Measurements from ENCODE around the gene CIAO2A.
"Not testable (repeated sequence)": the region's sequence is repeated elsewhere in the genome, so short reads cannot be mapped to it uniquely, and the experiment has no call there.

The CIAO2A gene

DNA sequence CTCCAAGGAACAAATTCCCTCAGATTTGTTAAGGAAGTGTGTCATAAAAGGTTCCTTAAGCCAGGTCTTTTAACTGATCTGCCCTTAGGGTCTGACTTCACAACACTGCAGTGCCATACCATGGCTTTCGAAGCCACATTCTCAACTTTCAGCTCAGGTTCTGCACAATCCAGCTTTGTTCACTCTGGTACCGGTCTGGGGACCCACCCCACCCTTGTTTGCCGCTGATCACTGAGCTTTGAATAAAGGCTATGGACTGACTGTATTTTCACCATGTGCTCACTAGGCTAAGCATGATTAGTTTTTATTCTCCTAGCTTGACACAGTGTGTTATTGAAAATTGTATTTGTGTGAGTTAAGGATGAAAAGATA lies 18.0 kb upstream of the CIAO2A start:
- no peak for DNase-seq

DNA sequence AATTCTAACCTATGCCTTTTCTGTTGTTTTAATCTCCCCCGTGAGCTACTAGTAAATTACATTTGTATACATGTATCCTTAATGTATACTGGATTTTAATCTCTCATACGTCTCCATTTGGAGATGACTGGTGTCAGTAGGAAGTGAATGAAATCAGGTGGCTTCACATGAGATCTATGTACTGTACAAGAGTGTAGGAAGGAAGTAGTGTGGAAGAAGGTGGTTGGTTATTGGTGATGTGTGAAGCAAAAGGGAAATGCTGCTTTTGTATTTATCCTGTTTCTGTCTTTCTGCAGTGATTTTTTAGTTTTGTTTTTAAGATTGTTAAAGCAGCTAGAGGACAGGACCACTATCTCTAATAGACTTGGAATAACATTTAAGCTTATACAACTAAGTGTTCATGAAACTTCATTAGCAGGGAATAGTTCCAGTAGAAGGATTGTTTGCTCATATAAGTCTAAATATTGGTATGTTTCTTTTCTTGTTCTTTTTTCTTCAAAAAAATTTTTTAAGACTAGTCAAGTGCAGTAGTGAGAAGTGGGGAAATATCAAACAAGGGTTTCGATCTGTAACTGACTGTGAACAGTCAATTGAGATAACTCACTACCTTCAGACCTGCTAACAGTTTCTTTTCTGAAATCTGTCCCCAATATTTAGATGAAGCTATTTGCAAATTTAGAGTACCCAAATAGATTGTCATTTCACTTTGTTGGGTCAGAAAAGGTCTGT lies 17.5 kb upstream of the CIAO2A start:
- no peak for DNase-seq

DNA sequence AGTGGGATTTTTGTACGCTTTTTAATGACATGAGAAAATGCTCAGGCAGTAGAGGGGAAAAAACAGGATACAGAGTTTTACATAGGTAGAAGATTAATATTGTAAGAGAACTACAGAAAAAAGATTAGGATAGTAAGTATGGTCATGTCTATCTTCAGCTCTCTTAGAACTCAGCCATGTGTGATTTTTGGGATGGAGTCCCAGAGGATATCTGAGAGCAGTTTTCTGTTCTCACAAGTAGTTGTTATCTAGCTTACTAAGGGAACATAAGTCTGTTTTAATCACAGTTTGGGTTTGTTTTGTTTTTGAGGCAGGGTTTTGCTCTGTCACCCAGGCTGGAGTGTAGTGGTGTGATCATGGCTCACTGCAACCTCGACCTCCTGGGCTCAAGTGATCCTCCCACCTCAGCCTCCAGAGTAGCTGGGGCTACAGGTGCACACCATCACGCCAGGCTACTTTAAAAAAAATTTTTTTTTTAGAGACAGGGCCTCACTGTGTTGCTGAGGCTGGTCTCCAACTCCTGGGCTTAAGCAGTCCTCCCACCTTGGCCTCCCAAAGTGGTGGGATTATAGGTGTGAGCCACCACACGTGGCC lies 16.6 kb upstream of the CIAO2A start:
- not testable (repeated sequence) for DNase-seq

DNA sequence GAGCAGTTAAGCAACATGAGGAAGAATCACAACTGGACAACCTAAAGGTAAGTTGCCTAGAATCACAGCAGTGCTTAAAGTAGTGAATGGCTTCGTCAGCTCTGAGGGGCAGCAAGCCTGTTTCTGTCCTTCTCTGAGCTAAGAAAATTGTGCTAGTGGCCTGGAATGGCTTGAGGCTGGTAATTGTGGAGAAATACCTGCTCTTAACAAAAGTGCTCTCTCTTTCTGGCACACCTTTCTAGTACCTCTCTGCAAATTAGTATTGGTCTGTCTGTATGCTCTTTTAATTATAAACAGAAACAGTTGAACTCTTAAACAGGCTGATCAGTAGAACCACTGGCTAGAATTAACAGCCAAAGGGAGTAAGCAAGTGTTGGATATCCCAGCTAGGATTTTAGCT lies 13.7 kb upstream of the CIAO2A start:
- DNase-seq: no peak

DNA sequence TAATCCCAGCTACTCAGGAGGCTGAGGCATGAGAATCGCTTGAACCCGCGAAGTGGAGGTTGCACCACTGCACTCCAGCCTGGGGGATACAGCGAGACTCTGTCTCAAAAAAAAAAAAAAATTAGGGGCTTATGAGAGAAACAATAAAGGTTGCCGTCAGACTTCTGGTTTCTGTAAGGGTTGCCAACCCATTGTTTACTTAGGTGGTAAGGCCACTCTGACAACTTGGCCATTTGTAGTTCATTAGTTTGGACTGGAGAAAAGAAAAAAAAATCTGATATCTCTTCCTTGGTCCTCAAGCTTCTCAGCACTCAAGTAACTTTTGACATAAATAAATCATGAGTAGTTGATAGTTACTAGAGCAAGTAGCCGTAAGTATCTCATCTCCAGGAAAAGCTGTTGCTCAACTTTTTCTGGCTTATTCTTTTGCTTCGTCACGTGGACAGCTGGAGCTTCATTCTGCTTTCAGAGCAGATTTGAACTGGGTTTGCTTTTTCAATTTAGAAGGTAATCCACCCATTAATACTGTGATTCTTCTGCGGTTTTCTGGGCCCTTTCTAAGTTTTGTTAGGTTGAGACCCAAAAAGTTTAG lies 11.6 kb upstream of the CIAO2A start:
- DNase-seq: peak; percentile 25

DNA sequence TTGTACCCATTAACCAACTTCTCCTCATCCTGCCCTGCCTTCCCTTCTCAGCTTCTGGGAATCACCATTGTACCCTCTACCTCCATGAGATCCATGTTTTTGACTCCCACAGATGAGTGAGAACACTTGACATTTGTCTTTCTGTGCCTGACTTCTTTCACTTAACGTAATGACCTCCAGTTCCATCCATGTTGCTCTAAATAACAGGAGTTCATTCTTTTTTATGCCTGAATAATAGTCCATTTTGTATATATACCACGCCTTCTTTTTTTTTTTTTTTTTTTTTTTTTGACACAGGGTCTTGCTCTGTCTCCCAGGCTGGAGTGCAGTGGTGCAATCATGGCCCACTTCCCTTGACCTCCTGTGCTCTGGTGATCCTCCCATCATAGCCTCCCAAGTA lies 8.9 kb upstream of the CIAO2A start:
- no peak for DNase-seq

DNA sequence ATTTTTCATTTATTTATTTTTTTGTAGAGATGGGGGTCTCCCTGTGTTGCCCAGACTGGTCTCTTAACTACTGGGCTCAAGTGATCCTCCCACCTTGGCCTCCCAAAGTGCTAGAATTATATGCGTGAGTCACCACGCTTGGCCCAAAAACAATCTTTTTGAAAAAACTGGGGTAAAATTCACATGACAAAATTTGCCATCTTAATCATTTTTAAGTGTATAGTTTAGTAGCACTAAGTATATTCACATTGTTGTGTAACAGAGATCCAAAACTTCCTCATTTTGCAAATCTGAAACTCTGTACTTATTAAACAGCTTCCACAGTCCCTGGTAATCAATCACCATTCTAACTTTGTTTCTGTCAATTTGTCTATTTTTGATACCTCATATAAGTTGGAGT lies 7.3 kb upstream of the CIAO2A start:
- no peak for DNase-seq

DNA sequence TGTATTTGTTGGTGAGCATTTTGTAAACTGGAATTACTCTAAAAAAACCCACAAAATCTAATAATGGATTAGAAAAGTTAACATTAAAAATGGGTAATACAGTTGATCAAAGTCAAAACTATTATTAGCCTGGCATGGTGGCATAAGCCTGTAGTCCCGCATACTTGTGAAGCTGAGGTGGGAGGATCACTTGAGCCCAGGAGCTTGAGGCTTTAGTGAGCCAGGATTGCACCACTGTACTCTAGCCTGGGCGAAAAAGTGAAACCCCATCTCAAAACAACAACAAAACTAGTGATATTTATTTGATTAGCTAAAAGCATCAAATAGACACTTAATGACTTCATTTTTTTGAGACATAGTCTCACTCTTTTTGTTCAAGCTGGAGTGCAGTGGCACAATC lies 5.7 kb upstream of the CIAO2A start:
- DNase-seq: no peak

DNA sequence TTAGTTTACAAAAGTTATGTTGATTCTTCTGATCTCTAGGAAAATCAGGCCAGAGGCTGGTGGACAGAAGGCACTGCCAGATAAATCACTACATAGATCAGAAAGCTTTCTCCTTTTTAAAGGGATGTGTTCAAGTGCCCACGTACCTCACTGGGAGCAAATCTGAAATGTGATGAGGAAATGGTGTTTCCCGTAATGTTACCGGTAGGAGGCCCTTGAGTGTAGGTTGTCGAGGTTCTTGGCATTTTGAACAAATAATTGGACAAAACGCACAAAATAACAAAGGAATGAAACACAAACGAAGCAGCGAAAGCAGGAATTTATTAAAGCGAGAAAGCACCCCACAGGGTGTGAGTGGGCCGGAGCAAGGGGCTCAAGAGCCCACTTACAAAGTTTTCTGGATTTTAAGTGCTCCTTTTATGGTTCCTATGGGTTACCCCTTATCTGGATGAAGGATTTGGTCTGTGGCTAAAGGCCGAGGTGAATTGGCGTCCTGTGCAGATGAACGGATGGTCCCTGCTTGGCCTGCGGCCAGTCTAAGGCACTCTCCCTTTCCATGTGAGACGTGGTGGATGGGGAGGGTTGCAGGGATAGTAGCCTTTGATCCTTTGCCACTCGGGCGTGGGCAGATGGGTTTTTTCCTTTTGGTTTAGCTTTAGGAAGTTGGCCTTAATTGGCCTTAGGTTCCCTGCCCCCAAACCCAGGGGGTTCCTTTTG lies 3.2 kb upstream of the CIAO2A start:
- no peak for DNase-seq

DNA sequence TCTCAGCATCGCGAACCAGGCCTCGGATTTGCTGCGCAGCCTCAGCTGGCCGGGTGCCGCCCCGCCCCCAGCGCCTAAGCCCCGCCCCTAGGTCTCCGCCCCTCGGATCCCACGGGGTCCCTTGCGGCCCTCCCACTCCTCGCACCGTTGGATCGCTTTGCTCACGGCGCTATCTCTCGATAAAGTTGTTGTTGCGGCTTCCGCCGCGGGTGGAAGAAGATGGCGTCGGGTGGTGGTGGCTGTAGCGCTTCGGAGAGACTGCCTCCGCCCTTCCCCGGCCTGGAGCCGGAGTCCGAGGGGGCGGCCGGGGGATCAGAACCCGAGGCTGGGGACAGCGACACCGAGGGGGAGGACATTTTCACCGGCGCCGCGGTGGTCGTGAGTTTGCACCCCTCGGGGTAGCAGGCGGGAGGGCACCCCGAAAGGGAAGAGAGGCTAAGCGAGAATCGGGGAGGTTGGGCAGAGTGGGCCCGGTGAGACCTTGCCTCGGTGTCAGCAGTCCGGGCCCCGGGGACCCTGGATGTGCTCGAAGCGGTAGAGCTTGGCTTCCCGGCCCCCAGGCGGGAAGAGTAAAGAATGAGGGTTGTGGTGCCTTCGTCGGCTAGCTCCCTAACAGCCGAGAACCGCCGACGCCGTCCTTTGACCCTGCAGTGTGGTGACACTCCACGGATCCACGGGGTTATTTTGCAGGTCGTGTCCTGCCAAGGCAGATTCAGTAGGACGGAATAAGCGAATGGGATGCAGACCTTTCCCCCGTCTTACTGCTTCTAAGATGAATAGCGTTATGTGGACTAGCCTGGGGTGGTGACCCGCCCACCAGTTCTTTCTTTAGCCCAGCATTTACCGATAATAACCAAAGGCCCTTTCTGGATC lies 2.4 kb upstream of the CIAO2A start, which contains the start of gene SNX1:
Gene SNX1, plus strand, starts transcription at position 188 of the 873 bp plus-strand sequence. Its CDS starts 32 bp downstream, at position 220.
- peak; percentile 98 for DNase-seq

DNA sequence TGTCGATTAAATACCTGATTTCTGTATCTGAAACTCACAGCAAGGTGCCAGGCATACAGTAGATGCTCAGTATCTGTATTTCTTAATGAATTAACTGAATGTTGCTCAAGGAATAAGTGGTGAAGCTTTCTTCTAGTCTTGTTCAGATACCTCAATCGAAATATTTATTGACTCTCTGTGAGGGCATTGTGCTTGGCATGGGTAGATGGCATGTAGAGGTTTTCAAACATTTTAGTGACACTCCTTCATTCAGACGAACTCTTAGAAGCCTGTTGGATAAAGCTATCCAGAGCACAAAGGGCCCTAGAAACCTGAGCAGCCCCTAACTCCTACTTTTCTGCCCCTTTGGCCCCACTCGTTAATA lies 1.8 kb upstream of the CIAO2A start:
- no peak for DNase-seq

DNA sequence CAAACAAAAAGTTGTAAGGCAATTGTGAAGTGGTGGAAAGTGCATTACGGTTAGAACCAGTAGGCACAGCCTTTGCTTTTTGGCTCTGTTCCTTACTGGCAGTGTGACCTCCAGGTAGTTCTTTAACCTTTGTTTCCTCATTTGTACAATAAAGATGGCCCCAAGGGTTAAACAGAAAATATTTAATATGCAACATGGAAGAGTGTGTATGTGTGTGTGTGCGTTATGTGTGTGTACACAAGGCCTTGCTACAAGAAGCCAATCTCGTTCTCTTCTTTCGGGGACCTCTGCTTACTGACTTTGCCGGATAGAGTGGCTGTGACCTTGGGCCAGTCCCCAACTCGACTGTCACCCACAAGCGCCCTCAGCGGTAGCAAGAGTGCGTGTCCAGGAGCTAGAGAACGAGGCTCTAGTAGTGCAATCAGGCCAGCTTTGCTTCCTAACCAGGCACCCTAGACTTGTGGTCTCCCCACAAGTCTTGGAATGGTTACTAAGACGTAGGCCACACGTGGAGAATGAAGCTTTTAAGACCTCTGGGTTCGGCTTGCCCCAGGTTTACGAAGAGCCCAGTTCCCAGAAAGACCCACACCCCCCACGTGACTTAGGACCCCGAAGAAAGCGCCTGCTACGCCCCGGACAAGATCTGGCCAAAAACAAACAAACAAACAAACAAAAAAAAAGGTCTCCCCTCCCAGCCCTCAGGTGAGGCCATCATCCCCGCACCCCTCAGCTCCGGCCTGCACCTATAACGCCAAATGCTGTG lies 593 bp downstream of the CIAO2A start:
- DNase-seq: peak; percentile 37

DNA sequence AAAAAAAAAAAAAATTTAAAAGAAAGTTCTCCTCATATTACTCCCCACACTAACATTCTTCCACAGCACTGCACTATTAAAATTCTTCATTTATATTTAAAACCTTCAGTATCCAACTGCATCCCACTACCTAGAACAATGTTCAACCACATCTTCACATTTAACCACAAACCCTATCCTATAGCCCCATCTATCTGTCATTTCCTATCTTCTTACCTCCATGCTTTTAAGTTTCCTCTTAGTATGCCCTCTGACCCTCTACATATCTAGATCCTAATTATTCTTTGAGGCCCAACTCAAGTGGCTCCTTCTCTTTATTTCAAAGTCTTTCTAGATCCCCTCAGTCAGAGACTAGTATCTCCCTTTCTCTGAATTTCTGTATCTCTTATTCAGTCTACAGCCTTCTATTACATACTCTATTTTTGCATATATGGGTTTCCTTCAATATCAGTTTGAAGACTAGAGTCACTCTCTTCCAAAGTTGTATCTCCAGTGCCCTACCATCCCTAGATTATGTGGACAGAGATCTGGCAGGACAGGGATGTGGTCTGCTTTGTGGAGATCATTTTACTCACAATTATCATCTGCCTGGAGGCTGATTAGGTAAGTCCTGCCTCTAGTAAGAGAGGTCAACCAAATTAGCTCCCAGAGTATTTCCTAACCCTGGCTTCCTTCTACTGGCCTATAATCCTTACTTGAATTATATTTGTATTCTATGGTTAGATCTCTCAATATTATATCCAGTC lies 1.4 kb downstream of the CIAO2A start:
- no peak for DNase-seq

DNA sequence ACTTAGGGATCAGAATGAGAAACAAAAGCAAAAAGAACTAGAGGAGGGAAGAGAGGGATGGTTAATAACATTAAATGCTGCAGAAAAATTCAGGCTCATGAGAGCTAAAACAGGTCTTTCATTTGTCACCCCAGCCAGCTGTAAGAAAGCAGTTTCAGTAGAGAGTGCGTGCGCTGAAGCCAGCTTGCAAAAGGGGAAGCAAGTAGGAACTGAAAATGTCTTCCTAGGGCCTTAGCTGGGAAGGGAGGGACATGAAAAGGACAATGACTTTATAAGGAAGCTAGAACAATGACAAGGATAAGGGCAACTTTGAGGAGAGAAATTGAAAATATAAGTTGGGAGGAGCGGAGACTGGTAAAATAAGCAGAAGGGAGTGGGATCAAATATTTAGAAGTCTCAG lies 3.1 kb downstream of the CIAO2A start:
- peak; percentile 15 for DNase-seq

DNA sequence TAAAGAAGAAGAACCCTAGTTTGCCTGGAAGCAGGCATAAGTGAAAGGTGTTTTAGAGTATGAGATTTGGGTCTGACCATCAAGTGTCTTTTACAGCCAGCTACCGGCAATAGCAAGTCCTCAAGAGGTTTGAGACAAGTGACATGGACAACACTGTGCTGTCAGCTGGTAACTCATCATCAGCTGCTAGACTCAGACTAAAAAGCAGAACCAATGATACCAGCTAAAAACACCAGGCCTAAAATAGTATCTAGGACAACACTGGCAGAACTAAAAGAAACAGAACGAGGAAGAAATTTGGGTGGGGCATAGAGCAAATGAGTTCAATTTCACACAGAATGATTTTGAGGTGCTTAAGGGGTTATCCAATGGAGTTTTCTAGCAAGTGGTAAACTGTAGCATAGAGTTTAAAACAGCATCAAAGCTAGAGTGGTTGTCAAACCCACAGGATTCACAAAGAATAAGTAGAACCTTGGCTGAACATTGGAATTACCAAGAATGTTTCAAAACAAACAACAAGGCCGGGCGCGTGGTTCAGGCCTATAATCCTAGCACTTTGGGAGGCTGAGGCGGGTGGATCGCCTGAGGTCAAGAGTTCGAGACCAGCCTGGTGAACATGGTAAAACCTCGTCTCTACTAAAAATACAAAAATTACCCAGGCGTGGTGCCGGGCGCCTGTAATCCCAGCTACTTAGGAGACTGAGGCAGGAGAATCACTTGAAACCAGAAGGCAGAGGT lies 3.9 kb downstream of the CIAO2A start:
- no peak for DNase-seq

DNA sequence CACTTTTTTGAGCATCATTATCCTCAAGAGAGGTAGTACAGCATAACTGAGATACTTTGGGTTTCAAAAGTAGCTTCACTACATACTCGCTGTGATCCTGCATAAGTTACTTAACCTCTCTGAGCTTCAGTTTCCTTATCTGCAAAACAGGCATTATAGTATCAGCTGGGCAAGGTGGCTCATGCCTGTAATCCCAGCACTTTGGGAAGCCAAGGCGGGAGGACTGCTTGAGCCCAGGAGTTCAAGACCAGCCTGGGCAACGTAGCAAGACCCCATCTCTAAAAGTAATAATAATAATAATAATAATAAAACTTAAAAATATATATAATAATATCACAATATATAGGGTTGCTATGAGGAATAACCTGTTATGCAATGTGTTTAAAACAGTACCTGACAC lies 10.9 kb downstream of the CIAO2A start:
- DNase-seq: no peak

DNA sequence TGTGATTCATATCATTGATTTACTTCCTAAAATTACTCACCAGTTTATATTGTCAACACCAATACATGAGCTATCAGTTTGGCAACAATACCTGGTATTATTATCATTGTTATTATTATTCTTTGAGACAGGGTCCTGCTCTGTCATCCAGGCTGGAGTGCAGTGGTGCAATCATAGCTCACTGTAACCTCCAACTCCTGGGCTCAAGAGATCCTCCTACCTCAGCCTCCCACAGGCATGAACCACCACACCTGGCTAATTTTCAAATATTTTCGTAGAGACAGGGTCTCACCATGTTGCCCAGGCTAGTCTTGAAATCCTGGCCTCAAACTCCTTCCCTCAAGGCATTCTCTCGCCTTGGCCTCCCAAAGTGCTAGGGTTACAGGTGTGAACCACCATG lies 20.1 kb downstream of the CIAO2A start:
- DNase-seq: not testable (repeated sequence)

DNA sequence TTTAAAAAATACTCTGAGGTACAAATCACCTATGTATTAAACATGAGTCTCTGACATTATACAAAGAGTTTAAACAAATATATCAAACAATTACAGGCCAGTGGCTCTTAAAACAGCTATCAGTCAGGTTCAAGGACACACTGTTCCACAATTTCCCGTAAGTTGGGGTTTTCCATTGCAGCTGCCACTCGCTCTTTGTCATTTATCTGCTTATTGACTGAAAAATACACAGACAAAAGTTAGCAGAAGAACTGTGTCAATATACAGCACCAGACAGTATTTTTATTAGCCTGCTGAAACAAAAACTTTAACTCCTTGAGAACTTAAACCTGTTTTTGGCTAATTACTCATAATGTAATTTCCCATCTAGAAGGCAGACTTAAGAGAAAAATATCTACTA lies 20.8 kb downstream of the CIAO2A start:
- no peak for DNase-seq

DNA sequence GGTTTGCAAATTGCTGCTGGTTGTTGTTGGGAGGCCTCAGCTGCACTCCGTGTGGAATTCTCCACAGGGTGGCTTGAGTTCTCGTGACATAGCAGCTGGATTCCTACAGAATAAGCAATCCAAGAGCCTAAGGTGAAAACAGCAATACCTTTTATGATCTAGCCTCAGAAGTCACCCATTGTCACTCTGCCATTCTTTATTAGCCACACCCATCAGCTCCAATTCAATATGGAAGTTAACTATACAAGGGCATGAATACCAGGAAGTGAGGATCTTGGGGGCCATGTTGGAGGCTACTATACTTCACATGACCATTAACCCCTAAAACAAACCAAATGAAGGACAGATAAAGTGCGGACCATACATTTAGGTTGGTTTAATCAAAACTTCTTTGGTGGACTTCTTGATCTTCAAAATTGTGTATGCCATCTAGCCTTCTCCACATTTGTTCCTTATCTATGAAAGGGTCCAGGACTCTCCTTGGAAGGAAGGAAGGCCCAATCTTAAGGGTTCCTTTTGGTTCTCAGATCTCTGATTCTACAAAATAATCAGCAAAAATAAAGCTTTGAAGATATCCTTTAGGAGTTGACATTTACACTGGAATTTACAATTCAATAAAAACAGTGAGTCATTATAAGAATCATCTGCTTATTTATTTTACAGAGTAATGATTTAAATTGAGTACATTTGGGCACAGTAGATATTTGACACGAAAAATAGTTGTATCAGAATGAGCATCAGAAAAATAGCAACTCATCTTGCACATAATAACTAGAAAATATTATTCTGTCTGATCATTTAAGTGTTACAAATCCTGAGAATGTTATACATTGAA lies 21.5 kb downstream of the CIAO2A start:
- DNase-seq: no peak

Data from midbrain (tissue), 1 donor.